HepG2 (cell line): ENCODE measurements around the gene CAPZA1. TPM values are rescaled to one million over a fixed set of nuclear protein-coding genes. Genes with fewer than 3 reads are reported as not detected.

Source experiments
- ATRX ChIP-seq: sonication (generic); formaldehyde crosslinking; IDR thresholded peaks from 2 replicates; pipeline ENCODE4 v1.4.0; 2020; ENCODE audit warnings: missing genetic modification reagents, borderline replicate concordance
- CAMTA2 ChIP-seq: sonication (generic); formaldehyde crosslinking; IDR thresholded peaks from 2 replicates; pipeline ENCODE4 v1.4.0; 2020; ENCODE audit warnings: mild to moderate bottlenecking, missing genetic modification reagents, borderline replicate concordance
- CHD4 ChIP-seq: fragments of 200-600 bp; sonication (generic); IDR thresholded peaks from 2 replicates; pipeline ENCODE4 v1.7.0; 2017; ENCODE audit warnings: mild to moderate bottlenecking, low read length, borderline replicate concordance
- DPF2 ChIP-seq: sonication (generic); formaldehyde crosslinking; IDR thresholded peaks from 2 replicates; pipeline ENCODE4 v1.4.0; 2020; ENCODE audit warnings: mild to moderate bottlenecking, low read depth, missing genetic modification reagents, borderline replicate concordance
- FOXC1 ChIP-seq: sonication (generic); formaldehyde crosslinking; IDR thresholded peaks from 2 replicates; pipeline ENCODE4 v1.8.0; 2022; ENCODE audit warnings: mild to moderate bottlenecking, missing genetic modification reagents, borderline replicate concordance
- FOXM1 ChIP-seq: sonication (generic); formaldehyde crosslinking; IDR thresholded peaks from 2 replicates; pipeline ENCODE4 v1.5.0; 2020; ENCODE audit warnings: missing genetic modification reagents
- GATAD2A ChIP-seq: IDR thresholded peaks from 2 replicates; pipeline ENCODE4 v1.6.1; 2016
- HDAC6 ChIP-seq: fragments of 200-600 bp; sonication (generic); IDR thresholded peaks from 2 replicates; pipeline ENCODE4 v1.7.0; 2017; ENCODE audit warnings: mild to moderate bottlenecking, antibody characterized with exemption, low read length, low read depth
- MIER2 ChIP-seq: IDR thresholded peaks from 2 replicates; pipeline ENCODE4 v1.6.1; 2016; ENCODE audit warnings: missing biosample characterization, missing genetic modification reagents
- MTF1 ChIP-seq: sonication (generic); formaldehyde crosslinking; IDR thresholded peaks from 2 replicates; pipeline ENCODE4 v1.5.0; 2020; ENCODE audit warnings: missing genetic modification reagents
- POLR2AphosphoS2 ChIP-seq: IDR thresholded peaks from 2 replicates; pipeline ENCODE4 v1.6.1; 2011; ENCODE audit warnings: low read depth, low read length, improper control_type of control experiment
- PRPF4 ChIP-seq: fragments of 200-400 bp; formaldehyde crosslinking; IDR thresholded peaks from 2 replicates; pipeline ENCODE4 v1.6.1; 2016; ENCODE audit warnings: low read length, low read depth; ENCODE audit not compliant: poor library complexity, severe bottlenecking
- SP4 ChIP-seq: sonication (generic); formaldehyde crosslinking; IDR thresholded peaks from 2 replicates; pipeline ENCODE4 v1.8.1; 2023; ENCODE audit warnings: mild to moderate bottlenecking, missing genetic modification reagents
- ZFP36 ChIP-seq: fragments of 150-350 bp; IDR thresholded peaks from 2 replicates; pipeline ENCODE4 v1.6.1; 2018; ENCODE audit warnings: borderline replicate concordance, low read length, low read depth; ENCODE audit not compliant: partially characterized antibody
- ZMAT3 ChIP-seq: sonication (generic); formaldehyde crosslinking; conservative IDR thresholded peaks from 2 replicates; pipeline ENCODE4 v1.7.0; 2021; ENCODE audit warnings: missing genetic modification reagents
- ZNF234 ChIP-seq: sonication (generic); formaldehyde crosslinking; conservative IDR thresholded peaks from 2 replicates; pipeline ENCODE4 v1.5.1; 2020; ENCODE audit warnings: mild to moderate bottlenecking, missing genetic modification reagents
- ZNF619 ChIP-seq: sonication (generic); formaldehyde crosslinking; IDR thresholded peaks from 2 replicates; pipeline ENCODE4 v1.4.0; 2020; ENCODE audit warnings: mild to moderate bottlenecking, missing genetic modification reagents
- ZNF816 ChIP-seq: sonication (generic); formaldehyde crosslinking; IDR thresholded peaks from 2 replicates; pipeline ENCODE4 v1.8.0; 2022; ENCODE audit warnings: missing genetic modification reagents, mild to moderate bottlenecking, borderline replicate concordance
- ZSCAN12 ChIP-seq: sonication (generic); formaldehyde crosslinking; IDR thresholded peaks from 2 replicates; pipeline ENCODE4 v1.9.0; 2021; ENCODE audit warnings: mild to moderate bottlenecking, missing genetic modification reagents
- polyA plus RNA-seq, 8 experiments: library from polyadenylated mRNA; depleted of rRNA in 3 of 8; stranded (reverse) in 7 of 8; unstranded in 1 of 8; fragments of >200 nt; fragmentation: Illumina TruSeq in 4 of 8; extraction: Trizol in 4 of 8; gene quantifications; 2 replicates each; pipeline versions ENCODE4 v1.2.1 to v1.2.3, GENCODE V29; 2011 to 2016; ENCODE audit warnings: low read depth in 4 of 8, missing spikeins in 1 of 8, mixed read lengths in 1 of 8; ENCODE audit not compliant: insufficient read depth in 1 of 8
- total RNA-seq, 5 experiments: library from RNA; depleted of rRNA; stranded (reverse); fragments of >200 nt; fragmentation: Illumina TruSeq; extraction: Trizol; gene quantifications; 2 replicates each; pipeline ENCODE4 v1.2.3, GENCODE V29; 2016; ENCODE audit warnings: low read depth in 1 of 5
- TF ChIP-seq, protein P1 (sequence below): sonication (generic); formaldehyde crosslinking; IDR thresholded peaks from 2 replicates; pipeline ENCODE4 v1.4.0; 2020; ENCODE audit warnings: missing genetic modification reagents
- TF ChIP-seq, protein P2 (sequence below): fragments of 450-650 bp; IDR thresholded peaks from 2 replicates; pipeline ENCODE4 v1.6.1; 2016
- TF ChIP-seq, protein P3 (sequence below): sonication (generic); formaldehyde crosslinking; IDR thresholded peaks from 2 replicates; pipeline ENCODE4 v1.8.0; 2022; ENCODE audit warnings: missing genetic modification reagents, mild to moderate bottlenecking, moderate library complexity, borderline replicate concordance
- TF ChIP-seq, protein P4 (sequence below): sonication (generic); formaldehyde crosslinking; IDR thresholded peaks from 2 replicates; pipeline ENCODE4 v1.8.1; 2023; ENCODE audit warnings: mild to moderate bottlenecking, moderate library complexity, missing genetic modification reagents

CAPZA1 gene
- total and polyA plus RNA-seq, 2 of the 13 experiments (the other 11 are each of a cell fraction or from before 2014, with no cell fraction given) = 67.0 to 117 TPM

DNA sequence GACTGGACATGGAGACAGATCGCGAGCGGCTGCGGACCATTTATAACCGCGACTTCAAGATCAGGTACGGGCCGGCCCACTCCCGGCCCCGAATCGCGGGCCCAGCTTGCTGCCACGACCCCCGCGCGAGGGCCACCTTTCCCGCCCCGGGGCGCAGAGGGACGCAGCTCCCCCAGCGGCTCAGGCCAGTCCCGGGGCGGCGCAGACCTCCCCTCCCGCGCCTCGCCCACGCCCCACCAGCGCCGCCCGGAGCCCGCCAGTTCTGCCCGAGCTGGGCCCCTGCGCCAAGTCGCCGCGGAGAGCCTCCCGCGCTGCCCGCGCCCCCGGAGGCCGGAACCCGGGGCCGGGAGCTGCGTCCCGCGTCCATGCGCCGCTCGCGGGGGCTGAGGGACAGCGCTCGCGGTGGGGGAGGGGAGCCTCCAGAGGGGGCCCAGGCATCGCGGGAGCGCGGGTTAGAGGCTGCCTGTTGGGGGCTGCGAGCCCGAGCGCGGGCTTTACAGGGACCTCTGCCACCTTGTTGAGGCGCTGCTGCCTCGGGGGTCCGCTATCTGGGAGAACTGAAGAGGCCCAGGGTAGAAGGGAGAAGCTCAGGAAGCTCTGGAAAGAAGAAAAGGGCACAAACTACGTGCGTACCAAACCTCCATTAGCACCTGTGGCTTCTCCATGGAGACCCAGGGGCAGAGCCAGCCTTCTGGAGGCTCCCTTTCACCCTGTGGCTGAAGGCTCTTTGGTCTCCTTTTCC is 55.5 kb downstream of the CAPZA1 start (continued):
- TF ChIP-seq ATRX (no peak), DPF2 (CRISPR knock-in tag) (no peak), ZNF619 (no peak), MTF1 (CRISPR knock-in tag) (no peak; the same call in 1 of the 2 replicates), ZSCAN12 (CRISPR knock-in tag) (0 out of 2 replicates have a peak, but pooled peaks have one; percentile 16), FOXM1 (CRISPR knock-in tag) (no peak), CHD4 (no peak), GATAD2A (CRISPR knock-in tag) (no peak), ZMAT3 (CRISPR knock-in tag) (peak; percentile 21; the same call in 1 of the 2 replicates), HDAC6 (no peak), PRPF4 (no peak), ZNF234 (CRISPR knock-in tag) (no peak), MIER2 (CRISPR knock-in tag) (no peak), CAMTA2 (CRISPR knock-in tag) (no peak), ZFP36 (no peak), ZNF816 (CRISPR knock-in tag) (no peak), SP4 (CRISPR knock-in tag) (peak; percentile 46; the same call in 1 of the 2 replicates), FOXC1 (0 out of 2 replicates have a peak, but pooled peaks have one; percentile 19), POLR2AphosphoS2 (no peak)
- TF ChIP-seq, protein P1, sequence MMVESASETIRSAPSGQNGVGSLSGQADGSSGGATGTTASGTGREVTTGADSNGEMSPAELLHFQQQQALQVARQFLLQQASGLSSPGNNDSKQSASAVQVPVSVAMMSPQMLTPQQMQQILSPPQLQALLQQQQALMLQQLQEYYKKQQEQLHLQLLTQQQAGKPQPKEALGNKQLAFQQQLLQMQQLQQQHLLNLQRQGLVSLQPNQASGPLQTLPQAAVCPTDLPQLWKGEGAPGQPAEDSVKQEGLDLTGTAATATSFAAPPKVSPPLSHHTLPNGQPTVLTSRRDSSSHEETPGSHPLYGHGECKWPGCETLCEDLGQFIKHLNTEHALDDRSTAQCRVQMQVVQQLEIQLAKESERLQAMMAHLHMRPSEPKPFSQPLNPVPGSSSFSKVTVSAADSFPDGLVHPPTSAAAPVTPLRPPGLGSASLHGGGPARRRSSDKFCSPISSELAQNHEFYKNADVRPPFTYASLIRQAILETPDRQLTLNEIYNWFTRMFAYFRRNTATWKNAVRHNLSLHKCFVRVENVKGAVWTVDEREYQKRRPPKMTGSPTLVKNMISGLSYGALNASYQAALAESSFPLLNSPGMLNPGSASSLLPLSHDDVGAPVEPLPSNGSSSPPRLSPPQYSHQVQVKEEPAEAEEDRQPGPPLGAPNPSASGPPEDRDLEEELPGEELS (CRISPR knock-in tag) = no peak
- TF ChIP-seq, protein P2, sequence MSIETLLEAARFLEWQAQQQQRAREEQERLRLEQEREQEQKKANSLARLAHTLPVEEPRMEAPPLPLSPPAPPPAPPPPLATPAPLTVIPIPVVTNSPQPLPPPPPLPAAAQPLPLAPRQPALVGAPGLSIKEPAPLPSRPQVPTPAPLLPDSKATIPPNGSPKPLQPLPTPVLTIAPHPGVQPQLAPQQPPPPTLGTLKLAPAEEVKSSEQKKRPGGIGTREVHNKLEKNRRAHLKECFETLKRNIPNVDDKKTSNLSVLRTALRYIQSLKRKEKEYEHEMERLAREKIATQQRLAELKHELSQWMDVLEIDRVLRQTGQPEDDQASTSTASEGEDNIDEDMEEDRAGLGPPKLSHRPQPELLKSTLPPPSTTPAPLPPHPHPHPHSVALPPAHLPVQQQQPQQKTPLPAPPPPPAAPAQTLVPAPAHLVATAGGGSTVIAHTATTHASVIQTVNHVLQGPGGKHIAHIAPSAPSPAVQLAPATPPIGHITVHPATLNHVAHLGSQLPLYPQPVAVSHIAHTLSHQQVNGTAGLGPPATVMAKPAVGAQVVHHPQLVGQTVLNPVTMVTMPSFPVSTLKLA = no peak
- TF ChIP-seq, protein P3, sequence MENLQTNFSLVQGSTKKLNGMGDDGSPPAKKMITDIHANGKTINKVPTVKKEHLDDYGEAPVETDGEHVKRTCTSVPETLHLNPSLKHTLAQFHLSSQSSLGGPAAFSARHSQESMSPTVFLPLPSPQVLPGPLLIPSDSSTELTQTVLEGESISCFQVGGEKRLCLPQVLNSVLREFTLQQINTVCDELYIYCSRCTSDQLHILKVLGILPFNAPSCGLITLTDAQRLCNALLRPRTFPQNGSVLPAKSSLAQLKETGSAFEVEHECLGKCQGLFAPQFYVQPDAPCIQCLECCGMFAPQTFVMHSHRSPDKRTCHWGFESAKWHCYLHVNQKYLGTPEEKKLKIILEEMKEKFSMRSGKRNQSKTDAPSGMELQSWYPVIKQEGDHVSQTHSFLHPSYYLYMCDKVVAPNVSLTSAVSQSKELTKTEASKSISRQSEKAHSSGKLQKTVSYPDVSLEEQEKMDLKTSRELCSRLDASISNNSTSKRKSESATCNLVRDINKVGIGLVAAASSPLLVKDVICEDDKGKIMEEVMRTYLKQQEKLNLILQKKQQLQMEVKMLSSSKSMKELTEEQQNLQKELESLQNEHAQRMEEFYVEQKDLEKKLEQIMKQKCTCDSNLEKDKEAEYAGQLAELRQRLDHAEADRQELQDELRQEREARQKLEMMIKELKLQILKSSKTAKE (CRISPR knock-in tag) = no peak
- TF ChIP-seq, protein P4, sequence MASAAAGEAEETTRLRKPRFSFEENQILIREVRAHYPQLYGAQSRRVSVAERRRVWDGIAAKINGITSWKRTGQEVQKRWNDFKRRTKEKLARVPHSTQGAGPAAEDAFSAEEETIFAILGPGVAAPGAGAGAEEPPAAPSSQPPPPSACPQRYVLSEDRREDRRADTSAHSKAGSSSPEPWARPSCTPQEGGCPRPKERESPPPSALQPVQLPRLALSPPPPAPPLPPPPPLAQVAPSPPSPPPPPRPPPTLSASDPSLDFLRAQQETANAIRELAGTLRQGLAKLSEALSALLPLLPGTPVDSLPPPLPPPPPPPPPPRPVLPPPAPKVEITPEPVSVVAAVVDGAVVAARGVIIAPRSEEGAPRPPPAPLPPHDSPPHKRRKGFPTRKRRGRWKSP (CRISPR knock-in tag) = 0 out of 2 replicates have a peak, but pooled peaks have one; percentile 13
